Glomerular endothelial cell (primary cell): ENCODE data around the gene ADORA3. TPM values are rescaled to one million over a fixed set of nuclear protein-coding genes. Genes with fewer than 3 reads are reported as not detected.

Experiments
- DNase-seq: peaks from one replicate; pipeline ENCODE4 v3.0.0-alpha.2; 2011; ENCODE audit warnings: low read depth, low spot score; ENCODE audit errors: extremely low read depth
- total RNA-seq: library from RNA; depleted of rRNA; stranded (reverse); fragments of >200 nt; gene quantifications from 2 replicates; pipeline ENCODE4 v1.2.3, GENCODE V29; 2015

The ADORA3 gene
- total RNA-seq, 1 donor from 2014 or later: not detected

GRCh38 chr1:111476761-111477309 lies 26.6 kb downstream of the ADORA3 start:
- DNase-seq: no peak

GRCh38 chr1:111476214-111476613 lies 27.2 kb downstream of the ADORA3 start:
- no peak for DNase-seq

DNA sequence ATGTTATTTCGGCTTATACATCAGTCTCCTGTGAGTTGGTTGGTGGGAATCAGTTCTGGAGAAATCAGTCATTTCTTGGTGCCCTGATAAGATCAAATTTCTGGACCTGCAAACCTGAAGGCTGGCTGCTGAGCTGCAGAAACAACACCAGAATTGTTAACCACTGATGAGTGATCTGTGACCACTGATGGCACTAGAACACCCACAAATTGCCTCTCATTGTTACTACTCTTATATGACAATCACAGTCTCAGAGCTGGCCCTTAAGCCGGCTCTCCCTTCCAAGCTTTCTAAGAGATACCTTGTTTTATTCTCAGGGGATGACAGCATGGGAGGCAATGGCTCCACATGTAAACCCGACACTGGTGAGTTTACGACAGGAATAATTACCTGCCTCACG lies 27.7 kb downstream of the ADORA3 start:
- no peak for DNase-seq

DNA sequence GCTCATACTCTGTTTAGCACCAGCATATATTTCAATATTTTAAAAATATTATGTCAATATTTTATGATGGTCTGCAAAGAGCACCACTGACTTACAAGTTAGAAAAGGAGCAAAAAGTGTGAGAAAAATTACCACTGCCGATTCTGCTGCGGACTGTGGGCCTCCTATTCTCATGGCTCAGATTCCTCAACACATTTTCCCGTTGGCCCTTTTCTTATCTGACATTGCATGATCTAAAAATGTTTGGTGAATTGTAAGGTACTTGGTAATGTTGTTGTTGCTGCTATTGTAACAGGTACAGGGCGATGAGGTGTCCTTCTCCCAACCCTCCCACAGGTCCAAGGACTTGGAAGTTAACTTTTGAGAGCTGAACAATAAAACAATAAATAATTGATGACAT lies 28.9 kb downstream of the ADORA3 start:
- no peak for DNase-seq

- DNase-seq: peak; percentile 10
Observed at GRCh38 chr1:111474106-111474505, 29.3 kb downstream of the ADORA3 start.

- no peak for DNase-seq
Observed at GRCh38 chr1:111471538-111471937, 31.9 kb downstream of the ADORA3 start.

DNA sequence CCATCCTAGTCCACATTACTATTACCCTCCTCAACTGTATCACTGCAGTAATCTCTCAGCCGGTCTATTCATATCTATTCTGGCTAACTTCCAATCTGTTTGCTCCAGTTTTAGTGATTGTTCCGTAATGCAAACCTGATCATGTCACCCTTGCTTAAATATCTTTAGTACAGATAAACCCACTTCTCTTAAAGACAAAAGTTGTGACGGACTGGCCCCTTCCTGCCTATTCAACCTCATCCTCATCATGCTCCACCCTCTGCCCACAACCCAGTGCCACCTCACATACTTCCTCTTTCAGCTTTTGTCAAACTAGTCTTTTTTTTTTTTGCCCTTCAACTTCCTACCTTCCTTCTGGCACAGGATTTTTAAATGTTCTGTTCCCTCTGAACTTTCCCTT lies 32.4 kb downstream of the ADORA3 start:
- DNase-seq: no peak

GRCh38 chr1:111470596-111470995 lies 32.8 kb downstream of the ADORA3 start:
- DNase-seq: no peak

DNA sequence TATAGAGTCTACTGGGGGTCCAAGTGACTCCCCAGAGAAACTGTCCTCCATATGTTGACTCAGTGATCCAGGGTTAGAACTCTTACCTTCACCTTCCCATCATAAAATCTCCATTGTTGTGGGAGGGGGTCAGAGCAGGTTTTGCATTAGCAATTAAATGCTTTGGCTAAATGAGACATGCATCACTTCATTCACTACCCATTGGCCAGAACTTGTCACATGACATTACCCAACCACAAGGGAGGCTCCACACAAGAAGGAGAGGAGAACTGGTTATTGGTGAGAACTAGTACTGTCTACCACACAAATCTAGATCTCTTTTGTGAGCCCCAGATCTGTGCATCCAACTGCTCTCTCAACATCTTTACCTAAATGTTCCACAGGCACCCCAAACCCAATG lies 33.9 kb downstream of the ADORA3 start:
- DNase-seq: no peak

DNA sequence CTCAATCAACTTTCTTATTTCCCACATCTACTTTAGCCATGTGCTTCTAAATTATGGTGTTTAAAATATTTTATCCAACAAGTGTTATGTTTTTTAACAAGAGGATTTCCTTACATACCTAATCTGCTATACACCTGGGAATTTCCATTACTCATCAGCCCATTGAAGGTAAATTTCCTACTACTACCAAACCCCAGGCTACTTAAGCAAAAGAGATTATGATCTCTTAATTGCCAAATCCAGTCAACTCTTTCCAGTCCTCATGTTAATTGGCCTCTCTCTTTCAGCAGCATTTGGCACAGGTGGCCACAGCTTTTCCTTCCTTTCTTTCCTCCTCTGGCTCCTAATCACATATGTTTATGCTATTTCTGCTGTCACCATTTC lies 34.7 kb downstream of the ADORA3 start:
- DNase-seq: no peak

DNA sequence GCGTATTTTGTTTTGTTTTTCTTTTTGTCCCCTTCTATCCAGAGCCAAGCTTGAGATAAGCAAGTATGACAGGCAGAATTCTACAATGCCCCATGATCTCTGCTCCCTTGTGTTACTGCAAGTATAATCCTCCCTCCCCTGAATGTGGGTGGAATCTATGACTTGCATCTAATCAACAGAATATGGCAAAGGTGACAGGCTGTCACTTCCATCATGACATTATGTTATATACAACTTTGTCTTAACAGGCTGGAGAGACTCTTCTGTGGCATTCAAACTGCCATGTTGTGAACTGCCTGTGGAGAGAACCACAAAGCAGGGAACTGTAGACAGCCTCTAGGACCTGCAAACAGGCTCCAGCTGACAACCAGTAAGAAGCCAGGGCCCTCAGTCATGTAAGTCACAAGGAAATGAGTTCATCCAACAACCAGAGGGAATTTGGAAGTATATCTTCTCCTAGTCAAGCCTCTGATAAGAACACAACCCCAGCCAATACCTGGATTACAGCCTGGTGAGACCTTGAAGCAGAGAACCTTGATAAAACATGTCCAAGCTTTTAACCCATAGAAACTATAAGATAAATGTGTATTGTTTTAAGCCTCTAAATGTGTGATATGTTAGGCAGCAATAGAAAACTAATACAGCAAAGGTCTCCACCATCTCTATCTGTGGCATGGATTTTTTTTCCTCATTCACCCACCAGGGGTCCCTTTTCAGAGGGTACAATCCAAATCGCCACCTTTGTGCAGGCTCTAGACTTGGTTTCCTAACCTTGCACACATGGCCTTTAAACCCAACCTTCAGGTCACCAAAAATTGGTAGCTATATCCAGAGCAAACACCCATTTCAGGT lies 35.3 kb downstream of the ADORA3 start:
- no peak for DNase-seq

DNA sequence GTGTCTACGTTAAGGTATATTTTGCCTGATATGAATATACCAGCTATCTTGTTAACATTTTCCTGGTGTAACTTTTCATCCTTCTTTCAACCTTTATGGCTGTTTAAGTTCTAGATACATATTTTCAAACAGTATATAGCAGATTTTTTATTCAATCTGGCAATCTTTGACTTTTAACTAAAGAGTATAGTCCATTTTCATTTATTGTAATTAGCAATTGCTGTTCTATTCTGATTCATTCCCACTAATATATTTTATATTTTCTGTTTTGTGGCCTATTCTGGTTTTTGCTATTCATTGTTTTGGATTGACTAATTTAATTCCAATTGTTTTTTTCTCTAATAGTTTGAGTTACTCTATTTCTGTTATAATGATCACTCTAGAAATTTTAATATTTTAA lies 37.0 kb downstream of the ADORA3 start:
- no peak for DNase-seq

DNA sequence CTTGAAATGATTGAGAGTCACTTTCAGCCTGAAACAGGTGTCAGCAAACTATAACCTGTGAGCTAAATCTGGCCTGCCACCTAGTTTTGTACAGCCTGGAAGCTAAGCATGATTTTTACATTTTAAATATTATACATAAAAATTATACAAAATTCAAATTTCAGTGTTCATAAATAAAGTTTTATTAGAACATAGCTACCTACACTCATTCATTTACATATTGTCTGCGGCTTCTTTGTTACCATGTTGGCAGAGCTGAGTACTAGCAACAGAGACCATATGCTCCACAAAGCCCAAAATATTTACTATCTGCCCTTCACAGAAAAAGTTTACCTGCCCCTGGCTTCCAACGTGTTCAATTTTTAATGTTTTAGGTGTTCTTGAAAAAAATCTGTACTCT lies 37.7 kb downstream of the ADORA3 start:
- no peak for DNase-seq

DNA sequence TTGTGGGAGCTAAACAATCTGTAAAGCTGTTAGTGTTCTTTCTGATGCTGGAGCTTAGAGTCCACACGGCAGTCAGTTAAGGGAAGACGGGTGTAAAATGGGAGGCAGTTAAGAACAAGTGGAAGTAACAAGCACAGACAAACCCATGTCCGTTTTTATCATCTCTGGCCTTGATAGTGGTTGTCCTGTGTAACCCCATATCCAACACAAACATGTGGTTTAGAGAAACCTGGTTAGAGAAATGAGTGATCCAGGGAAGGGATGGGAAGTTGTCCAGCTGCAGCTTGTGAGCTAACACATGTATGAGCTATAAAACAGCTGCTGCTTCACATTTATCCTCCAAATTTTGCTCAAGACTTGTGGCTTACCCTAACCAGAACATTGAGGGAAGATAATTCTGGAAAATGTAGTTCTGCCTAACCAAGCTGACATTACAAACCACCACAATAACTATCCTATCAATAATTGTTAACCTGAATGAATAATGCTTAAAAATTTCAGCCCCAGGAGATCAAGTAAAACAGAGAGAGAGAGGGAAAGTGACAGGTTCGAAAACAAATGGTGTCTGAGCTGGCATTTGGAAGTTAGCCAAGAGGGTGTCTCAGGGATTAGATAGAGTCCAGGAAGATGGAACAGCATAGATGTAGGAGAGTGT lies 40.3 kb downstream of the ADORA3 start:
- no peak for DNase-seq

- DNase-seq: no peak
Observed at GRCh38 chr1:111462370-111463028, 40.9 kb downstream of the ADORA3 start.

DNA sequence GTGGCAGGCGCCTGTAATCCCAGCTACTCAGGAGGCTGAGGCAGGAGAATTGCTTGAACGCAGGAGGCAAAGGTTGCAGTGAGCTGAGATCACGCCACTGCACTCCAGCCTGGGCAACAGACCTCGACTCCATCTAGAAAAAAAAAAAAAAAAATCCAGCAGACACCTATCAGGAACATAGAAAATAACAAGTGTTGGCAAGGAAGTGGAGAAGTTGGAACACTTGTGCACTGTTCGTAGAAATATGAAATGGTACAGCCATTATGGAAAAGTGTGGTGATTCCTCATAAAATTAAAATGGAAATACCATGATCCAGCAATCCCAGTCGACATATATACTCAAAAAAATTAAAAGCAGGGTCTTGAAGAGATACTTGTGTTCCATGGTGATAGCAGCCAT lies 41.7 kb downstream of the ADORA3 start:
- DNase-seq: no peak

DNA sequence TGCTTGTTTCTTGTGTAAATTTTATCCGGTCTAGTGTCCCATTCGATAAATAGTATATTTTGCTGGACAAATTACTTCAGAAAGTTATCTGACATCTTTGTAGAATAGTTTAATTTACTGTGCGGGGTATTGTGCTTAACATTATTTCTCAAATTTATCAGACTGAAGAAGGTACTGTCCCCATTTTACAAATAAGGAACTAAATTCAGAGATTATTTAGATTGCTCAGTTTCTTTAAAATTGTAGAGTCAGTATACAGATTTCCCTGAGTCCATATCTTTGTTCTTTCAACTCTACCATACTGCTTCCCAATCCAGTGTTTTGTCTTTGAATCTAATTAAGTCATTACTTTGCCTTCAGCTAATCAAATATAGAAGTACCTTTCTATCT lies 47.8 kb downstream of the ADORA3 start:
- DNase-seq: no peak

GRCh38 chr1:111454859-111455641 lies 48.4 kb downstream of the ADORA3 start:
- DNase-seq: no peak

DNA sequence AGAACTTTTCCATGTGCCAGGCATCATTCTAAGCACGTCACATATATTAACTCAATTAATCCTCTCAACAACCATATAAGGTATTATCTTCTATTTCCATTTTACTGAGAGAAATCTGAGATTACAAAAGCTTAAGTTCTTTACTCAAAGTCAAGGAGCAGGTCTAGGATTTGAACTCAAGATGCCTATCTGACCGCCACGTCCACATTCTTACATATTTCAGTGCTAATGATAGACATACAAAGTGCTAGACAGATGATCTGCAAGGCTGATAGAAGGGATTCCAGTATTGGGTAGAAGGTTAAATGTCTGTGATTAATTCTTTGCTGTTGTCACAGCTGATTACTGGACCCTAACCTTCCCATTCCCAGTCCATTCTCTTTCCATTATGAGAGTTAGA lies 49.7 kb downstream of the ADORA3 start:
- DNase-seq: no peak

GRCh38 chr1:111452581-111452980 lies 50.9 kb downstream of the ADORA3 start:
- DNase-seq: no peak

GRCh38 chr1:111450185-111450584 lies 53.2 kb downstream of the ADORA3 start:
- DNase-seq: no peak
